Measurements from ENCODE around the gene MRPS11.
"Not testable (repeated sequence)": the region's sequence is repeated elsewhere in the genome, so short reads cannot be mapped to it uniquely, and the experiment has no call there.

Gene MRPS11

DNA sequence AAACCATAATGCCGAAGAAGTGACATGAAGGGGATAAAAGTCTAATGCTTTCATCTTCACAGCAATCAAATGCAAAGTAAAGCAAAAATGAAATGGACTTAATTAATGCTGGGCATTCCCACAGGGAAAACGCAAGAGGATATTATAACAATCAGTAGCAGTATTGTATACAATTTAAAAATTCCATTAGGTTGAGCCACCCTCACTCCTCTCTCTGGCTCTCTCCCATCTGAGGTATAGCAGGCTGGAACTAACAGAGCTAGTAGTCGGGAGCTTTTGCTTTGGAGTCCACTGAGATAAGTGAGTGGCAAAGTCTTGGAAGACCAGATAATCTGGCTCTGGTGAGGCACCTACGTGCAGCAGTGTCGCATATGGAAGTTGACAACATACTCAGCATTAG lies 45.1 kb downstream of the MRPS11 start:
- DNase-seq (ENCODE audit: extremely low read depth, low read depth): no peak
- no peak overlapping the region for H3K4me3 ChIP-seq (replicated peaks; ENCODE audit: low read depth, low read length)
- TF ChIP-seq, protein P1, sequence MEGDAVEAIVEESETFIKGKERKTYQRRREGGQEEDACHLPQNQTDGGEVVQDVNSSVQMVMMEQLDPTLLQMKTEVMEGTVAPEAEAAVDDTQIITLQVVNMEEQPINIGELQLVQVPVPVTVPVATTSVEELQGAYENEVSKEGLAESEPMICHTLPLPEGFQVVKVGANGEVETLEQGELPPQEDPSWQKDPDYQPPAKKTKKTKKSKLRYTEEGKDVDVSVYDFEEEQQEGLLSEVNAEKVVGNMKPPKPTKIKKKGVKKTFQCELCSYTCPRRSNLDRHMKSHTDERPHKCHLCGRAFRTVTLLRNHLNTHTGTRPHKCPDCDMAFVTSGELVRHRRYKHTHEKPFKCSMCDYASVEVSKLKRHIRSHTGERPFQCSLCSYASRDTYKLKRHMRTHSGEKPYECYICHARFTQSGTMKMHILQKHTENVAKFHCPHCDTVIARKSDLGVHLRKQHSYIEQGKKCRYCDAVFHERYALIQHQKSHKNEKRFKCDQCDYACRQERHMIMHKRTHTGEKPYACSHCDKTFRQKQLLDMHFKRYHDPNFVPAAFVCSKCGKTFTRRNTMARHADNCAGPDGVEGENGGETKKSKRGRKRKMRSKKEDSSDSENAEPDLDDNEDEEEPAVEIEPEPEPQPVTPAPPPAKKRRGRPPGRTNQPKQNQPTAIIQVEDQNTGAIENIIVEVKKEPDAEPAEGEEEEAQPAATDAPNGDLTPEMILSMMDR (IDR thresholded peaks at IDR 0.05; ENCODE audit: low read depth, low read length, missing control alignments): no peak

GRCh38 chr15:88513195-88513594 lies 45.7 kb downstream of the MRPS11 start:
- DNase-seq (ENCODE audit: extremely low read depth, low read depth): no peak
- TF ChIP-seq, protein P1 (IDR thresholded peaks at IDR 0.05; ENCODE audit: low read depth, low read length, missing control alignments): no peak
- no peak overlapping the region for H3K4me3 ChIP-seq (replicated peaks; ENCODE audit: low read depth, low read length)

GRCh38 chr15:88518903-88519302 lies 51.4 kb downstream of the MRPS11 start:
- TF ChIP-seq, protein P1 (IDR thresholded peaks at IDR 0.05; ENCODE audit: low read depth, low read length, missing control alignments): no peak
- H3K4me3 ChIP-seq (replicated peaks; ENCODE audit: low read depth, low read length): no peak overlapping the region
- no peak for DNase-seq (ENCODE audit: extremely low read depth, low read depth)

- not testable (repeated sequence) for H3K4me3 ChIP-seq (replicated peaks; ENCODE audit: low read depth, low read length); DNase-seq (ENCODE audit: extremely low read depth, low read depth)
These were observed 56.6 kb downstream of the MRPS11 start for GRCh38 chr15:88524094-88524493.

GRCh38 chr15:88525418-88525817 lies 57.9 kb downstream of the MRPS11 start:
- no peak overlapping the region for H3K4me3 ChIP-seq (replicated peaks; ENCODE audit: low read depth, low read length)
- TF ChIP-seq, protein P1 (IDR thresholded peaks at IDR 0.05; ENCODE audit: low read depth, low read length, missing control alignments): no peak
- no peak for DNase-seq (ENCODE audit: extremely low read depth, low read depth)

GRCh38 chr15:88526247-88526879 lies 58.9 kb downstream of the MRPS11 start:
- DNase-seq (ENCODE audit: extremely low read depth, low read depth): no peak

GRCh38 chr15:88529021-88529630 lies 61.6 kb downstream of the MRPS11 start:
- no peak overlapping the region for H3K4me3 ChIP-seq (replicated peaks; ENCODE audit: low read depth, low read length)
- DNase-seq (ENCODE audit: extremely low read depth, low read depth): no peak
- TF ChIP-seq, protein P1 (IDR thresholded peaks at IDR 0.05; ENCODE audit: low read depth, low read length, missing control alignments): no peak

More at GRCh38 chr15:88526247-88526879, 58.9 kb downstream of the MRPS11 start:
- TF ChIP-seq, protein P1 (IDR thresholded peaks at IDR 0.05; ENCODE audit: low read depth, low read length, missing control alignments): no peak
- H3K4me3 ChIP-seq (replicated peaks; ENCODE audit: low read depth, low read length): no peak overlapping the region
